CD14-positive monocyte (primary cell): ENCODE measurements around the gene RNF212. TPM values are rescaled to one million over a fixed set of nuclear protein-coding genes. Genes with fewer than 3 reads are reported as not detected.
"Not testable (repeated sequence)": the region's sequence is repeated elsewhere in the genome, so short reads cannot be mapped to it uniquely, and the experiment has no call there.

Experiments used
- DNase-seq, 3 donors: peaks; one replicate each; pipeline ENCODE4 v3.0.0-alpha.2; 2011 to 2022
- H2AFZ ChIP-seq: 2 replicates; pipeline ENCODE4 v1.6.0; 2012; ENCODE audit warnings: mild to moderate bottlenecking, low read depth, low read length, inconsistent platforms; ENCODE audit not compliant: insufficient read depth, poor library complexity, severe bottlenecking
- H3K27ac ChIP-seq, 2 donors: 1 replicate in 1 of 2; 2 replicates in 1 of 2; pipeline ENCODE4 v1.5.1; 2012 to 2013; ENCODE audit warnings: low read length in 2 of 2, control low read depth in 1 of 2, inconsistent platforms in 1 of 2, low read depth in 1 of 2, mild to moderate bottlenecking in 1 of 2
- H3K27me3 ChIP-seq, 2 donors: one replicate each; pipeline versions ENCODE4 v1.6.0 to v1.6.1; 2011 to 2013; ENCODE audit warnings: low read length in 2 of 2; ENCODE audit not compliant: control insufficient read depth in 2 of 2, insufficient read depth in 2 of 2
- H3K36me3 ChIP-seq, 2 donors: replicated peaks in 1 of 2; 1 replicate in 1 of 2; 2 replicates in 1 of 2; pipeline versions ENCODE4 v1.5.1 to v1.6.1; 2012 to 2013; ENCODE audit warnings: low read length in 2 of 2, control low read depth in 1 of 2, inconsistent platforms in 1 of 2, mild to moderate bottlenecking in 1 of 2; ENCODE audit not compliant: insufficient read depth in 2 of 2, control insufficient read depth in 1 of 2
- H3K4me1 ChIP-seq, 2 donors: 1 replicate in 1 of 2; 2 replicates in 1 of 2; pipeline versions ENCODE4 v1.5.1 to v1.6.1; 2012 to 2013; ENCODE audit warnings: low read length in 2 of 2, control low read depth in 1 of 2, inconsistent platforms in 1 of 2, mild to moderate bottlenecking in 1 of 2, moderate library complexity in 1 of 2; ENCODE audit not compliant: insufficient read depth in 2 of 2, control insufficient read depth in 1 of 2
- H3K4me2 ChIP-seq: replicated peaks from 2 replicates; pipeline ENCODE3; 2012; ENCODE audit warnings: low read length, moderate library complexity, mild to moderate bottlenecking; ENCODE audit not compliant: poor library complexity, severe bottlenecking; ENCODE audit errors: extremely low read depth
- H3K4me3 ChIP-seq, 3 experiments: fragments of 200-600 bp in 1 of 3; sonication (generic) in 1 of 3; replicated peaks in 1 of 3; 1 replicate in 2 of 3; 2 replicates in 1 of 3; pipeline ENCODE4 v1.5.1; 2011 to 2013; ENCODE audit warnings: low read length in 3 of 3, mild to moderate bottlenecking in 3 of 3, control low read depth in 2 of 3, low read depth in 2 of 3, inconsistent platforms in 1 of 3, moderate library complexity in 1 of 3
- H3K79me2 ChIP-seq: 2 replicates; pipeline ENCODE4 v1.6.0; 2012; ENCODE audit warnings: mild to moderate bottlenecking, control low read depth, inconsistent platforms, low read length, moderate library complexity; ENCODE audit not compliant: insufficient read depth
- H3K9ac ChIP-seq: 2 replicates; pipeline ENCODE4 v1.6.0; 2017; ENCODE audit warnings: low read length, mild to moderate bottlenecking; ENCODE audit not compliant: insufficient read depth, poor library complexity, severe bottlenecking
- H3K9me3 ChIP-seq, 2 donors: replicated peaks in 1 of 2; 1 replicate in 1 of 2; 2 replicates in 1 of 2; pipeline versions ENCODE4 v1.5.1 to v1.6.1; 2012 to 2013; ENCODE audit warnings: low read length in 2 of 2, control low read depth in 1 of 2; ENCODE audit not compliant: control insufficient read depth in 1 of 2, insufficient read depth in 1 of 2
- H4K20me1 ChIP-seq: 2 replicates; pipeline ENCODE4 v1.6.0; 2012; ENCODE audit warnings: mild to moderate bottlenecking, low read length, control low read depth, moderate library complexity; ENCODE audit not compliant: insufficient read depth
- H3K27ac Mint-ChIP-seq, 7 donors: one replicate each; pipeline ENCODE4 v1.8.0; 2020; ENCODE audit warnings: mild to moderate bottlenecking in 7 of 7, mixed read lengths in 7 of 7, moderate library complexity in 6 of 7, inconsistent platforms in 2 of 7
- H3K27me3 Mint-ChIP-seq, 3 donors: one replicate each; pipeline ENCODE4 v1.8.0; 2021 to 2022; ENCODE audit warnings: low read depth in 3 of 3, mild to moderate bottlenecking in 3 of 3, mixed read lengths in 3 of 3, moderate library complexity in 3 of 3, inconsistent platforms in 1 of 3
- H3K36me3 Mint-ChIP-seq, 2 donors: one replicate each; pipeline ENCODE4 v1.8.0; 2020; ENCODE audit warnings: mixed read lengths in 2 of 2, inconsistent platforms in 1 of 2, mild to moderate bottlenecking in 1 of 2
- H3K4me1 Mint-ChIP-seq: one replicate; pipeline ENCODE4 v1.8.0; 2020; ENCODE audit warnings: mild to moderate bottlenecking, mixed read lengths
- H3K4me3 Mint-ChIP-seq, 2 donors: one replicate each; pipeline ENCODE4 v1.8.0; 2020; ENCODE audit warnings: mild to moderate bottlenecking in 2 of 2, mixed read lengths in 2 of 2, moderate library complexity in 1 of 2
- H3K9me3 Mint-ChIP-seq, 7 donors: one replicate each; pipeline ENCODE4 v1.8.0; 2020 to 2022; ENCODE audit warnings: mixed read lengths in 7 of 7, mild to moderate bottlenecking in 6 of 7, moderate library complexity in 6 of 7, inconsistent platforms in 2 of 7
- CTCF ChIP-seq: fragments of 200-600 bp; IDR thresholded peaks from one replicate; pipeline ENCODE4 v1.8.0; 2022; ENCODE audit warnings: antibody characterized with exemption, mild to moderate bottlenecking
- WGBS: methylation state at CpG from one replicate; pipeline ENCODE4 v1.1.5; 2013; ENCODE audit warnings: missing lambda C conversion rate; ENCODE audit not compliant: insufficient coverage; 5-methylcytosine and 5-hydroxymethylcytosine counted together
- intact Hi-C, 2 donors: fragments of 100-400 bp; cut with micrococcal nuclease; formaldehyde crosslinking; loops; one replicate each; pipeline versions ENCODE4 v1.15.0 to v1.15.1; 2023
- polyA plus RNA-seq, 3 donors: library from polyadenylated mRNA; depleted of rRNA in 1 of 3; unstranded in 2 of 3; stranded (reverse) in 1 of 3; fragments of 300-500 nt in 2 of 3; fragments of >200 nt in 1 of 3; fragmentation: Illumina TruSeq in 2 of 3; gene quantifications; 1 replicate in 2 of 3; 2 replicates in 1 of 3; pipeline ENCODE4 v1.2.3, GENCODE V29; 2012 to 2021

Gene RNF212
- polyA plus RNA-seq, 3 donors, result 0.17 to 0.83 TPM; not detected in 1

DNA sequence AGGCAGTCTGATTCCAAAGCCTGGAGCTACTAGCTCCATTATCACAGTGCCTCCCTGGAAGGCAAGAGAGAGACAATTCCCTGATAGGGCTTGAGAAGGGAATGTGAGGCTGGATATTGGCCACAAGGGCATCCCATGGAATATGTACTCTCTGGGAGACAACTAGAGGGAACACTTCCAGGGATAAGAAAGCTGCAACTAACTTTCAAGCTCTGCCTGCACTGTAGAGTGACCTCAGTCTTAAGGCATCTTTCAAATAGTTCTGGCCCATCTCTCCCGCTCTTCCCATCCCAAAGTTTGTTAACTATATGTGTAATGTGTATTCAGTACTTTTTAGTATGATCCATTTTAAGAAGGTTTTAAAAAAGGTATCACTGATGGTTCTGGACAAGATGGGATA lies 13.1 kb upstream of the RNF212 start:
- no peaks in the 10 kb centered on the region for H3K9me3 ChIP-seq
- intact Hi-C loops, result no loop called here
- DNase-seq, result no peak
- Mint-ChIP-seq H3K36me3 (no peaks in the 10 kb centered on the region), H3K27me3 (peaks cover 16 to 33% (median 21%) of the 10 kb centered on the region in 3 donors), H3K4me3 (no peak overlapping the region), H3K4me1 (peaks cover 7% of the 10 kb centered on the region), H3K9me3 (peaks cover 0 to 2% (median 0%) of the 10 kb centered on the region in 7 donors), H3K27ac (no peak overlapping the region)
- WGBS, result no CpG with 5 or more reads among the region's 1 CpG
- H4K20me1 ChIP-seq, result no peaks in the 10 kb centered on the region
- no peaks in the 10 kb centered on the region for H3K79me2 ChIP-seq
- no peak overlapping the region for H3K4me3 ChIP-seq
- TF ChIP-seq CTCF, result no peak
- H3K36me3 ChIP-seq, result no peaks in the 10 kb centered on the region
- H3K27ac ChIP-seq, result no peak overlapping the region
- no peak overlapping the region for H3K9ac ChIP-seq
- no peak overlapping the region for H2AFZ ChIP-seq
- peaks cover 0 to 6% of the 10 kb centered on the region in 2 donors for H3K4me1 ChIP-seq
- H3K27me3 ChIP-seq, result peaks cover 3 to 4% of the 10 kb centered on the region in 2 donors
- no peak overlapping the region for H3K4me2 ChIP-seq

DNA sequence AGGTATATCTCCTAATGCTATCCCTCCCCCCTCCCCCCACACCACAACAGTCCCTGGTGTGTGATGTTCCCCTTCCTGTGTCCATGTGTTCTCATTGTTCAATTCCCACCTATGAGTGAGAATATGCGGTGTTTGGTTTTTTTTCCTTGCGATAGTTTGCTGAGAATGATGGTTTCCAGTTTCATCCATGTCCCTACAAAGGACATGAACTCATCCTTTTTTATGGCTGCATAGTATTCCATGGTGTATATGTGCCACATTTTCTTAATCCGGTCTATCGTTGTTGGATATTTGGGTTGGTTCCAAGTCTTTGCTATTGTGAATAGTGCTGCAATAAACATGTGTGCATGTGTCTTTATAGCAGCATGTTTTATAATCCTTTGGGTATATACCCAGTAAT lies 12.1 kb upstream of the RNF212 start:
- H3K36me3 ChIP-seq, H3K4me1 Mint-ChIP-seq, H3K4me2 ChIP-seq, H3K36me3 Mint-ChIP-seq, H3K27ac ChIP-seq, H3K9ac ChIP-seq, H3K4me1 ChIP-seq, H2AFZ ChIP-seq, H3K9me3 Mint-ChIP-seq, H3K4me3 Mint-ChIP-seq, H3K27me3 ChIP-seq, H3K27ac Mint-ChIP-seq, intact Hi-C loops, H3K4me3 ChIP-seq, H3K9me3 ChIP-seq, H3K79me2 ChIP-seq, H4K20me1 ChIP-seq, DNase-seq: not testable (repeated sequence)
- H3K27me3 Mint-ChIP-seq, result peaks cover 16 to 33% (median 23%) of the 10 kb centered on the region in 3 donors
- WGBS, result no CpG with 5 or more reads among the region's 4 CpGs
